Lower lobe of right lung (tissue), 2 donors: Measurements from ENCODE around the gene DOK3. TPM values are rescaled to one million over a fixed set of nuclear protein-coding genes. Genes with fewer than 3 reads are reported as not detected.

Experiments used
- ATAC-seq, 2 donors: fragments of 200-7000 bp; cut with Tn5 transposase; one replicate each; pipeline ENCODE4 v1.9.1; 2020 to 2022; ENCODE audit warnings: mild to moderate bottlenecking in 2 of 2, moderate library complexity in 2 of 2
- DNase-seq: peaks from one replicate; pipeline ENCODE4 v3.0.0-alpha.2; 2020
- H3K27ac ChIP-seq: fragments of 200-600 bp; one replicate; pipeline ENCODE4 v1.8.0; 2022
- H3K27me3 ChIP-seq: fragments of 200-600 bp; one replicate; pipeline ENCODE4 v1.8.0; 2022; ENCODE audit warnings: low read depth
- H3K36me3 ChIP-seq: fragments of 200-600 bp; one replicate; pipeline ENCODE4 v1.8.0; 2022; ENCODE audit warnings: mild to moderate bottlenecking
- H3K4me1 ChIP-seq: fragments of 200-600 bp; one replicate; pipeline ENCODE4 v1.8.0; 2022
- H3K4me3 ChIP-seq: fragments of 200-600 bp; one replicate; pipeline ENCODE4 v1.8.0; 2022; ENCODE audit warnings: mild to moderate bottlenecking
- H3K9me3 ChIP-seq: fragments of 200-600 bp; one replicate; pipeline ENCODE4 v1.8.0; 2022
- intact Hi-C: fragments of 100-400 bp; cut with DNase I; formaldehyde crosslinking; loops from one replicate; pipeline ENCODE4 v1.11.0; 2022
- total RNA-seq: library from RNA; stranded (reverse); fragmentation: NEBNext Ultra II Directional; extraction: Animal tissue kit (Norgen Biotek cat#: 25700); gene quantifications from one replicate; pipeline ENCODE4 v1.2.1, GENCODE V29; 2021
- TF ChIP-seq, protein P1 (sequence below): fragments of 200-600 bp; IDR thresholded peaks from one replicate; pipeline ENCODE4 v1.8.0; 2022; ENCODE audit warnings: antibody characterized with exemption, mild to moderate bottlenecking
- donor health status: DM: no; HTN: yes; CAD: no; lungs with severe emphysema.

The DOK3 gene
- total RNA-seq, 1 donor from 2014 or later = 76.5 TPM

DNA sequence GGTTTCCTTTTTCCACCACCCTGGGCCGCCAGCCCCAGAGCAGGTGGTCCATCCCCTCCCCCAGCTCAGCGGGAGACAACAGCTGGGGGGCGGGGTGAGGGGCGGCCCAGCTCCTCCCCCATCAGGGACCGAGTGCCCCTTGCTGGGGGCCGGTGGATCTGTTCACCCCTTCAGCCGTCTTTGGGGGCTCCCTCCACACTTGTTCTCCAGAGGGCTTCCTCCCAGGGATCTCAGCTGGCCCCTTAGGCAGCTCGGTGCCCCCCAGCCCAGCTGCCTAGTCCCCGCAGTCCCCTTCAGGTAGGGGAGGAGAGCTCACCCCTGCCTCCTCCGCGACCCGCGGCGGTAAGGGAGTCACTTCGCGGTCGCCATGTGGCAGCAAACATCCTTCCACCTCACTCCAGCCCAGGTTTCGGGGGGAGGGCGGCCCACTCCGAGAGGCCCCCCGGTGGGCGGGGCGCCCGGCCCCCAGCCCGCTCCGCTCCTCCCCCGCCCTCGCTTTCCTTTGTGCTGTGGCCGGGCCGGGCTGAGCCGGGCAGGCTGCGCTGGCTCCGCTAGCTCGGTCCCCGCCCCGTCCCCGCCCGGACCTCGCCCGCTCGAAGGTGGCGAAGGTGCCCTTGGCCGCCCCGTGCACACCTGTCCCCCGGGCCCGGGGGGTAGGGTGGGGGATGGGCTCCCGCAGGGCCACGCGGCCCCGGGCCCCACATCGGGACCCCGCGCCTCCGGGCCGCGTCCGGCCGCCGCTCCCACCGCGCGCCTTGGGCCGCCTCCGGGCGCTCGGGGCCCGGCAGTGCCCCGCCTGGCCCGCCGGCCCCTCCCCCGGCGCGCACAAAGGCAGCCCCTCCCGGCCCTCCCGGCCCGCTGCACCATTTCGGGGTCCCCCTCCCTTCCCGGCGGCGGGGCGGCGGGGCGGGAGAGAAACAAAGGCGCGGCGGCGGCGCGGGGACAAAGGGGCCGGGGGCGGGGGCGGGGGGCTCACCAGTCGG is 36.9 kb downstream of the DOK3 start:
- intact Hi-C loops = no loop called here
- peaks cover 15% of the 10 kb centered on the region for H3K4me1 ChIP-seq
- ATAC-seq (peak; percentile 48 to 64), DNase-seq (no peak)
- H3K4me3 ChIP-seq = peak overlapping the region; percentile 69
- H3K9me3 ChIP-seq = no peaks in the 10 kb centered on the region
- H3K27ac ChIP-seq = peak overlapping the region; percentile 69
- TF ChIP-seq, protein P1, sequence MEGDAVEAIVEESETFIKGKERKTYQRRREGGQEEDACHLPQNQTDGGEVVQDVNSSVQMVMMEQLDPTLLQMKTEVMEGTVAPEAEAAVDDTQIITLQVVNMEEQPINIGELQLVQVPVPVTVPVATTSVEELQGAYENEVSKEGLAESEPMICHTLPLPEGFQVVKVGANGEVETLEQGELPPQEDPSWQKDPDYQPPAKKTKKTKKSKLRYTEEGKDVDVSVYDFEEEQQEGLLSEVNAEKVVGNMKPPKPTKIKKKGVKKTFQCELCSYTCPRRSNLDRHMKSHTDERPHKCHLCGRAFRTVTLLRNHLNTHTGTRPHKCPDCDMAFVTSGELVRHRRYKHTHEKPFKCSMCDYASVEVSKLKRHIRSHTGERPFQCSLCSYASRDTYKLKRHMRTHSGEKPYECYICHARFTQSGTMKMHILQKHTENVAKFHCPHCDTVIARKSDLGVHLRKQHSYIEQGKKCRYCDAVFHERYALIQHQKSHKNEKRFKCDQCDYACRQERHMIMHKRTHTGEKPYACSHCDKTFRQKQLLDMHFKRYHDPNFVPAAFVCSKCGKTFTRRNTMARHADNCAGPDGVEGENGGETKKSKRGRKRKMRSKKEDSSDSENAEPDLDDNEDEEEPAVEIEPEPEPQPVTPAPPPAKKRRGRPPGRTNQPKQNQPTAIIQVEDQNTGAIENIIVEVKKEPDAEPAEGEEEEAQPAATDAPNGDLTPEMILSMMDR = no peak
- peaks cover 5% of the 10 kb centered on the region for H3K36me3 ChIP-seq
- H3K27me3 ChIP-seq = peaks cover 11% of the 10 kb centered on the region

GRCh38 chr5:177471610-177472356 is 37.8 kb downstream of the DOK3 start:
- H3K27ac ChIP-seq = no peak overlapping the region
- TF ChIP-seq, protein P1 = no peak
- H3K36me3 ChIP-seq = peaks cover 14% of the 10 kb centered on the region
- no peak for ATAC-seq
- no peak for DNase-seq
- intact Hi-C loops = no loop called here
- peak overlapping the region; percentile 69 for H3K4me3 ChIP-seq
- H3K9me3 ChIP-seq = no peaks in the 10 kb centered on the region
- H3K4me1 ChIP-seq = peaks cover 15% of the 10 kb centered on the region
- peaks cover 11% of the 10 kb centered on the region for H3K27me3 ChIP-seq

DNA sequence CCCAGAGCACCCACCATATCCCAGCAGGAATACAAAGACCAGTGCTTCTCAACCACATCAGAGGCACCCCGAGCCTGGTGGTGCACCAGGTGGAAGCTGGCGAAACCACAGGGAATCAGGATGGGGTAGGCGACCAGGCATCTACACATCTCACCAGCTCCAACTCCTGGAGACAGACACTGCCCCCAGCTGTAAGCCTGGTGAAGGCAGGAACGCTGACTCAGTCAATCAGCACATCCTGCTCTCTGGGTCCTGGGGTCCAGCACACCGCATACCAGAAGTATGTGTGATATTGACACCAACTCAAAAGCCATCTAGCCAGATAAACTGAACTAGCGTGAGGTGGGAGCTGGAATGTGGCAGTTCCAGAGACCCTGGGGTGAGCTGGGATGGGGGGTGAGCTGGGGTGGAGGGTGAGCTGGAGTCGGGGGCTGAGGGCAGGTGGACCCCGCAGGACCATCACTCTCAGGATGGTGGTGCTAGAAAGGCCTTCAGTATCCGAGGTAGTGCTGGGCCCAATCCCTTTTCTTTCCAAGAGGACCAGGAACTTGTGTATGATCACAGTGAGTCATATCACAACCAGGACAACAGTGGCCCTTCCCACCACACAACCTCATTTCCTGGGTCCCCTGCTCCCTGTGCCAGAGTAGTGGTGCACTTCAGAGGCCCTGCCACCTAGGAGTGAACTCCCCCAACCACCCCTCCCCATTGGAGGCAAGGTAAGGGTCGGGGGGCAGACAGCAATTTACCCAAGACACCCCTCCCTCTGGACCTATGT is 38.7 kb downstream of the DOK3 start:
- TF ChIP-seq, protein P1 = no peak
- Histone ChIP-seq H3K4me1 (peaks cover 15% of the 10 kb centered on the region), H3K27ac (no peak overlapping the region), H3K36me3 (peaks cover 22% of the 10 kb centered on the region), H3K27me3 (peaks cover 11% of the 10 kb centered on the region), H3K4me3 (no peak overlapping the region), H3K9me3 (no peaks in the 10 kb centered on the region)
- no peak for DNase-seq
- no peak for ATAC-seq
- intact Hi-C loops = no loop called here

- Histone ChIP-seq H3K36me3 (peaks cover 29% of the 10 kb centered on the region), H3K27ac (no peak overlapping the region), H3K9me3 (no peaks in the 10 kb centered on the region), H3K4me1 (peaks cover 15% of the 10 kb centered on the region), H3K27me3 (peaks cover 11% of the 10 kb centered on the region), H3K4me3 (no peak overlapping the region)
- ATAC-seq (no peak), DNase-seq (no peak)
- intact Hi-C loops = no loop called here
- TF ChIP-seq, protein P1 = no peak
Observed at GRCh38 chr5:177469750-177470525, 39.7 kb downstream of the DOK3 start.
